Body of pancreas (tissue), 4 donors: ENCODE measurements around the gene GRIK1. TPM values are rescaled to one million over a fixed set of nuclear protein-coding genes. Genes with fewer than 3 reads are reported as not detected.
"Not testable (repeated sequence)": the region's sequence is repeated elsewhere in the genome, so short reads cannot be mapped to it uniquely, and the experiment has no call there.

Source experiments
- ATAC-seq: fragments of 150-250 bp; one replicate; pipeline ENCODE4 v1.9.1; 2016
- DNase-seq, 4 donors: peaks; one replicate each; pipeline ENCODE4 v3.0.0-alpha.2; 2019
- H3K27ac ChIP-seq, 4 donors: fragments of 200-600 bp; sonication (generic); 1 replicate in 3 of 4; 2 replicates in 1 of 4; pipeline versions ENCODE4 v1.5.1 to v1.6.1; 2016 to 2019; ENCODE audit warnings: mild to moderate bottlenecking in 1 of 4, mixed read lengths in 1 of 4, moderate library complexity in 1 of 4
- H3K27me3 ChIP-seq, 2 donors: fragments of 200-600 bp; sonication (generic); one replicate each; pipeline ENCODE4 v1.6.0; 2016; ENCODE audit warnings: mild to moderate bottlenecking in 1 of 2
- H3K36me3 ChIP-seq, 2 donors: fragments of 200-600 bp; sonication (generic); replicated peaks in 1 of 2; 2 replicates each; pipeline ENCODE4 v1.5.1; 2016; ENCODE audit warnings: low read depth in 2 of 2; ENCODE audit not compliant: insufficient read depth in 1 of 2
- H3K4me1 ChIP-seq: fragments of 200-600 bp; sonication (generic); one replicate; pipeline ENCODE4 v1.6.0; 2016
- H3K4me3 ChIP-seq, 2 donors: fragments of 200-600 bp; sonication (generic); 1 replicate in 1 of 2; 2 replicates in 1 of 2; pipeline ENCODE4 v1.5.1; 2016 to 2019
- H3K9me3 ChIP-seq, 3 donors: fragments of 200-600 bp; sonication (generic); 1 replicate in 2 of 3; 2 replicates in 1 of 3; pipeline ENCODE4 v1.5.1; 2016
- POLR2A ChIP-seq, 3 donors: fragments of 450-650 bp; IDR thresholded peaks; one replicate each; pipeline ENCODE4 v1.6.1; 2016; ENCODE audit warnings: antibody characterized with exemption in 3 of 3, mild to moderate bottlenecking in 2 of 3
- WGBS, 2 donors: methylation state at CpG; one replicate each; pipeline ENCODE4 v1.1.5; 2017; 5-methylcytosine and 5-hydroxymethylcytosine counted together
- intact Hi-C: fragments of 100-400 bp; cut with DNase I; formaldehyde crosslinking; loops from one replicate; pipeline ENCODE4 v1.15.1; 2023
- total RNA-seq, 2 donors: library from RNA; depleted of rRNA; stranded (reverse); fragments of >200 nt; gene quantifications; one replicate each; pipeline ENCODE4 v1.1.0, GENCODE V29; 2016
- TF ChIP-seq, protein P1 (sequence below), 7 experiments: fragments of 450-650 bp in 4 of 7; fragments of 200-600 bp in 3 of 7; sonication (generic) in 3 of 7; IDR thresholded peaks; one replicate each; pipeline ENCODE4 v1.5.1; 2016 to 2019; ENCODE audit warnings: antibody characterized with exemption in 7 of 7

The GRIK1 gene
- total RNA-seq, 2 donors from 2014 or later = 0.66 TPM; not detected in 1

DNA sequence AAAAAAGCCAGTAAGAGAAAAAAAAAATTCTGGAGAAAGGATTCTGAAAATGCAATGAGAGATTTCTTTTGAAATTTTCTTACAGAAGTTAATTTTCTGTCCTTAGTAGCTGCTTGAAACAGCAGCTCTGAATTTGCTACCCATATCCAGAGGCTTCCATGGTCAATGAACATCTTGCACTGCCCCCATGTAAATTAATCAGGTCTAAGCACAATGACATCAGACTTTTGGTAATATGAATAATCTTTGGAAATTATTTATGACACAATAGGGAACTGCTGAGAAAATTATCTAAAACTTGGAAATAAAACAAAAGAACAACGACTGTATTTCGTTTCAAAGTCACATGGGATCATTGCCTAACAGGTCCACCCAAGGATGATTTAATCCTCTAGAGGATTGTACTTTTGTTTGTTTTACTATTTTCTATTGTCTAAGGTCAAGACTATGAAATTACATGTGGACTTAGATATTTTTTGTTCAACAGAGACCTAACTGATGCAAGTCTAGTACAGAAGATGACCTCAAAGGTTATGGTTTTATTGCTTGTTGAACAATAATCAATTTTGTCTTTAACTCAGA lies 328.9 kb downstream of the GRIK1 start:
- no peaks in the 10 kb centered on the region for H3K27me3 ChIP-seq
- ATAC-seq = no peak
- H3K27ac ChIP-seq = no peak overlapping the region
- intact Hi-C loops = no loop called here
- H3K4me1 ChIP-seq = no peaks in the 10 kb centered on the region
- no peaks in the 10 kb centered on the region for H3K36me3 ChIP-seq
- 46 to 80% methylated on average over 2 of the region's 2 CpGs for WGBS, 2 donors
- H3K4me3 ChIP-seq = no peak overlapping the region
- no peaks in the 10 kb centered on the region for H3K9me3 ChIP-seq
- DNase-seq = no peak
- TF ChIP-seq, protein P1, sequence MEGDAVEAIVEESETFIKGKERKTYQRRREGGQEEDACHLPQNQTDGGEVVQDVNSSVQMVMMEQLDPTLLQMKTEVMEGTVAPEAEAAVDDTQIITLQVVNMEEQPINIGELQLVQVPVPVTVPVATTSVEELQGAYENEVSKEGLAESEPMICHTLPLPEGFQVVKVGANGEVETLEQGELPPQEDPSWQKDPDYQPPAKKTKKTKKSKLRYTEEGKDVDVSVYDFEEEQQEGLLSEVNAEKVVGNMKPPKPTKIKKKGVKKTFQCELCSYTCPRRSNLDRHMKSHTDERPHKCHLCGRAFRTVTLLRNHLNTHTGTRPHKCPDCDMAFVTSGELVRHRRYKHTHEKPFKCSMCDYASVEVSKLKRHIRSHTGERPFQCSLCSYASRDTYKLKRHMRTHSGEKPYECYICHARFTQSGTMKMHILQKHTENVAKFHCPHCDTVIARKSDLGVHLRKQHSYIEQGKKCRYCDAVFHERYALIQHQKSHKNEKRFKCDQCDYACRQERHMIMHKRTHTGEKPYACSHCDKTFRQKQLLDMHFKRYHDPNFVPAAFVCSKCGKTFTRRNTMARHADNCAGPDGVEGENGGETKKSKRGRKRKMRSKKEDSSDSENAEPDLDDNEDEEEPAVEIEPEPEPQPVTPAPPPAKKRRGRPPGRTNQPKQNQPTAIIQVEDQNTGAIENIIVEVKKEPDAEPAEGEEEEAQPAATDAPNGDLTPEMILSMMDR (IDR thresholded peaks at IDR 0.05) = no peak
- no peak for TF ChIP-seq POLR2A (IDR thresholded peaks at IDR 0.05)

DNA sequence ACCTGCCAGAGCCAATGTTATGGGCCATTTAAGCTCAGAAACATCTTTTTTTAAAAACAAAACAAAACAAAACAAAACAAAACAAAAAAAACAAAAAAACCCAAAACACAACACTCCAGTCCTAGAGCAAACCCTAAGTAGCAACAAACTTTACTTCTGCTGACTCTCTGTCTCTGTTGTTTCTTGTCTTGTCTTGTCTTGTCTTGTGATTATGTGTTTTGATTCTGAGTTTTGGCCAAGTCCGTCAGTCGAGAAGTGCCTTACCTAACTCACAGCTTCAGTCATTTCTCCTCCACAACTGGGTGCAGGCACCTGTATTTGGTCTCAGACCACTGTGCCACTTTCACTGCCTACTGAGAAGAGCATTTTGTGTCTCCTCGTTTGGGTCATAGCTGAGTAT lies 333.2 kb downstream of the GRIK1 start:
- DNase-seq (no peak), ATAC-seq (no peak)
- Histone ChIP-seq H3K9me3 (no peaks in the 10 kb centered on the region), H3K4me1 (no peaks in the 10 kb centered on the region), H3K4me3 (no peak overlapping the region), H3K27me3 (no peaks in the 10 kb centered on the region), H3K36me3 (no peaks in the 10 kb centered on the region), H3K27ac (no peak overlapping the region)
- TF ChIP-seq, protein P1 (IDR thresholded peaks at IDR 0.05) = no peak
- TF ChIP-seq POLR2A (IDR thresholded peaks at IDR 0.05) = no peak
- intact Hi-C loops = no loop called here
- WGBS, 2 donors = 91 to 94% methylated on average over 3 of the region's 3 CpGs

DNA sequence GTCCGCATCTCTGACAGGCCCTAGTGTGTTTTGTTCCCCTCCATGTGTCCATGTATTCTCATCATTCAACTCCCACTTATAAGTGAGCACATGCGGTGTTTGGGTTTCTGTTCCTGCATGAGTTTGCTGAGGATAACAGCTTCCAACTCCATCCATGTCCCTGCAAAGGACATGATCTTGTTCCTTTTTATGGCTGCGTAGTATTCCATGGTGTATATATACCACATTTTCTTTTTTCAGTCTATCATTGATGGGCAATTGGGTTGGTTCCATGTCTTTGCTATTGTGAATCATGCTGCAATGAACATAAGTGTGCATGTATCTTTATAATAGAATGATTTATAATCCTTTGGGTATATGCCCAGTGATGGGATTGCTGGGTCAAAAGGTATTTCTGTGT lies 334.6 kb downstream of the GRIK1 start:
- H3K4me3 ChIP-seq, H3K27me3 ChIP-seq, DNase-seq, H3K4me1 ChIP-seq, ATAC-seq, H3K9me3 ChIP-seq, H3K27ac ChIP-seq, H3K36me3 ChIP-seq, intact Hi-C loops: not testable (repeated sequence)
- 68 to 70% methylated on average over 3 of the region's 3 CpGs for WGBS, 2 donors

DNA sequence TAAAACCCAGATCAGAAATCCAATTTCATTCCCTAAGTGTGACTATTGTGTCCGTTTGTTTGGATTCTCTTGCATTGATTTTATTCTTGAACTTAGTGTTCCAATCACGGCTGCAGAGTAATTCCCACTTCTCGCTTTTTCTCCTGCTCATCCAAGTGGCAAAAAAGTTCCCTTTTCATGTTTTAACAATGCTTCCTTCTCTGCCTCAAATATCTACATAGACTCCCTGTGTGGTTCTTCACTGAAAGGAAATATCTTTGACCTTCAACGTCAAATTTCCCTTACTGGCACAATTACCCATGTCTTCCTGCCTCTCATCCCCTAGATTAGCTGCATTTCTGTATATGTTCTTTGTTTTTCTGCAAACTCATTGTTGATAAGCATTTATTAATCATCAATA lies 335.7 kb downstream of the GRIK1 start:
- H3K36me3 ChIP-seq = no peaks in the 10 kb centered on the region
- H3K4me3 ChIP-seq = no peak overlapping the region
- H3K27me3 ChIP-seq = no peaks in the 10 kb centered on the region
- TF ChIP-seq POLR2A (IDR thresholded peaks at IDR 0.05) = no peak
- TF ChIP-seq, protein P1 (IDR thresholded peaks at IDR 0.05) = no peak
- no peaks in the 10 kb centered on the region for H3K4me1 ChIP-seq
- 66 to 67% methylated on average over 4 of the region's 4 CpGs for WGBS, 2 donors
- DNase-seq (no peak), ATAC-seq (no peak)
- H3K27ac ChIP-seq = no peak overlapping the region
- H3K9me3 ChIP-seq = no peaks in the 10 kb centered on the region
- intact Hi-C loops = no loop called here

DNA sequence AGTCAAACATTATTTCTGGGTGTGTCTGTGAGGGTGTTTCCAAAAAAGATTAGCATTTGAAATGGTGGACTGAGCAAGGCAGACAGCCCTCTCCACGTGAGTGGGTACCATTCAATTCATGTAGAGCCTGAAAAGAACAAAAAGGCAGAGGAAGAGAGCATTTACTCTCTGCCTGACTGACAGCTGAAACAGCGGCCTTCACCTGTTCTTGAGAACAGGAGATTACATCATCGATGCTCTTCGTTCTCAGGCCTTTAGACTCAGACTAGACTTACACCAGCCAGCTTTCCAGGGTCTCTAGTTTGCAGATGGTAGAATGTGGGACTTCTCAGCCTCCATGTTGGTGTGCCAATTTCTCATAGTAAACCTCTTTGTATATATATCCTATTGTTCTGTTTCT lies 338.7 kb downstream of the GRIK1 start:
- no peaks in the 10 kb centered on the region for H3K36me3 ChIP-seq
- no peaks in the 10 kb centered on the region for H3K9me3 ChIP-seq
- no peak for ATAC-seq
- TF ChIP-seq POLR2A (IDR thresholded peaks at IDR 0.05) = no peak
- TF ChIP-seq, protein P1 (IDR thresholded peaks at IDR 0.05) = no peak
- no peaks in the 10 kb centered on the region for H3K27me3 ChIP-seq
- no peak for DNase-seq
- intact Hi-C loops = no loop called here
- H3K4me1 ChIP-seq = no peaks in the 10 kb centered on the region
- 92 to 96% methylated on average over 4 of the region's 4 CpGs for WGBS, 2 donors
- H3K27ac ChIP-seq = no peak overlapping the region
- no peak overlapping the region for H3K4me3 ChIP-seq
